Keratinocyte (primary cell): ENCODE data around the gene PITX1. TPM values are rescaled to one million over a fixed set of nuclear protein-coding genes. Genes with fewer than 3 reads are reported as not detected.

ENCODE experiments used
- DNase-seq: peaks from one replicate; pipeline ENCODE4 v3.0.0-alpha.2; 2011; ENCODE audit warnings: low read depth, missing footprints, low spot score
- FAIRE-seq: peaks from 2 replicates; lab custom pipeline; 2011; peaks lifted over from hg19 to GRCh38; lab: Jason Lieb, UNC
- H2AFZ ChIP-seq: 2 replicates; pipeline ENCODE4 v1.6.0; 2012; ENCODE audit warnings: low read length, control low read depth, inconsistent platforms; ENCODE audit not compliant: control insufficient read depth
- H3K27ac ChIP-seq: 2 replicates; pipeline ENCODE4 v1.5.1; 2011; ENCODE audit warnings: low read length; ENCODE audit not compliant: control insufficient read depth, insufficient read depth
- H3K27me3 ChIP-seq: 3 replicates; pipeline ENCODE4 v1.6.0; 2011; ENCODE audit warnings: low read length; ENCODE audit not compliant: control insufficient read depth, insufficient read depth; ENCODE audit errors: extremely low read depth
- H3K36me3 ChIP-seq, 2 experiments: 2 replicates in 1 of 2; 3 replicates in 1 of 2; pipeline ENCODE4 v1.5.1; 2011; ENCODE audit warnings: low read length in 2 of 2, mild to moderate bottlenecking in 1 of 2; ENCODE audit not compliant: control insufficient read depth in 2 of 2, insufficient read depth in 2 of 2; ENCODE audit errors: extremely low read depth in 1 of 2
- H3K4me1 ChIP-seq: 3 replicates; pipeline ENCODE4 v1.5.1; 2011; ENCODE audit warnings: low read length; ENCODE audit not compliant: control insufficient read depth, insufficient read depth; ENCODE audit errors: extremely low read depth
- H3K4me2 ChIP-seq: 3 replicates; pipeline ENCODE4 v1.6.0; 2011; ENCODE audit warnings: low read depth, low read length; ENCODE audit not compliant: control insufficient read depth, insufficient read depth; ENCODE audit errors: extremely low read depth
- H3K4me3 ChIP-seq, 3 experiments: fragments of 200-600 bp in 1 of 3; sonication (generic) in 1 of 3; 2 replicates in 2 of 3; 3 replicates in 1 of 3; pipeline ENCODE4 v1.5.1; 2011 to 2016; ENCODE audit warnings: low read length in 3 of 3, mild to moderate bottlenecking in 3 of 3, control low read depth in 2 of 3, inconsistent platforms in 1 of 3, low read depth in 1 of 3, mixed read lengths in 1 of 3, mixed run types in 1 of 3, moderate library complexity in 1 of 3; ENCODE audit not compliant: control insufficient read depth in 2 of 3, insufficient read depth in 2 of 3; ENCODE audit errors: extremely low read depth in 1 of 3
- H3K79me2 ChIP-seq: 2 replicates; pipeline ENCODE4 v1.6.0; 2012; ENCODE audit warnings: low read length; ENCODE audit not compliant: control insufficient read depth, insufficient read depth
- H3K9ac ChIP-seq: 3 replicates; pipeline ENCODE4 v1.6.0; 2011; ENCODE audit warnings: low read length; ENCODE audit not compliant: control insufficient read depth, insufficient read depth; ENCODE audit errors: extremely low read depth
- H3K9me1 ChIP-seq: 3 replicates; pipeline ENCODE4 v1.6.0; 2011; ENCODE audit warnings: low read length; ENCODE audit not compliant: control insufficient read depth, insufficient read depth; ENCODE audit errors: extremely low read depth
- H3K9me3 ChIP-seq: 2 replicates; pipeline ENCODE4 v1.5.1; 2012; ENCODE audit warnings: low read depth, low read length; ENCODE audit not compliant: control insufficient read depth
- H4K20me1 ChIP-seq: 3 replicates; pipeline ENCODE4 v1.6.0; 2011; ENCODE audit warnings: low read length; ENCODE audit not compliant: control insufficient read depth, insufficient read depth; ENCODE audit errors: extremely low read depth
- CTCF ChIP-seq, 3 experiments: IDR thresholded peaks in 1 of 3; conservative IDR thresholded peaks in 1 of 3; optimal IDR thresholded peaks in 1 of 3; 2 replicates in 2 of 3; 3 replicates in 1 of 3; pipeline versions ENCODE3 to v1.5.1; 2011; ENCODE audit warnings: low read length in 3 of 3, mild to moderate bottlenecking in 3 of 3, moderate library complexity in 2 of 3, control low read depth in 1 of 3, inconsistent platforms in 1 of 3; ENCODE audit not compliant: insufficient read depth in 2 of 3; ENCODE audit errors: extremely low read depth in 1 of 3
- EZH2 ChIP-seq: IDR thresholded peaks from one replicate; pipeline ENCODE4 v1.6.1; 2012; ENCODE audit warnings: inconsistent platforms, mild to moderate bottlenecking, low read length, moderate library complexity
- dilution Hi-C: fragments of 300-500 bp; cut with MboI; formaldehyde crosslinking; loops from one replicate; pipeline ENCODE4 v1.7.0; 2020; ENCODE audit warnings: low sequenced_read_pairs; ENCODE audit not compliant: extremely low pct_ligation_motif_present
- polyA plus RNA-seq, 5 experiments: library from polyadenylated mRNA; depleted of rRNA in 3 of 5; stranded (reverse) in 3 of 5; stranded (forward) in 1 of 5; unstranded in 1 of 5; fragments of >200 nt; gene quantifications; 1 replicate in 1 of 5; 2 replicates in 3 of 5; 3 replicates in 1 of 5; pipeline versions ENCODE4 v1.2.1 to v1.2.3, GENCODE V29; 2011 to 2012; ENCODE audit warnings: missing spikeins in 2 of 5, low read depth in 1 of 5, low replicate concordance in 1 of 5

The PITX1 gene
- polyA plus RNA-seq, 1 donor (not counting 4 experiments of a cell fraction or from before 2014, with no cell fraction given), result 0.73 TPM

GRCh38 chr5:135038813-135039270 is 4.8 kb upstream of the PITX1 start:
- Histone ChIP-seq H4K20me1 (peaks cover 4% of the 10 kb centered on the region), H3K9me1 (no peaks in the 10 kb centered on the region), H3K9me3 (no peaks in the 10 kb centered on the region), H3K9ac (no peak overlapping the region), H3K4me1 (no peaks in the 10 kb centered on the region), H3K36me3 (no peaks in the 10 kb centered on the region), H3K27ac (no peak overlapping the region), H2AFZ (no peak overlapping the region), H3K4me2 (no peak overlapping the region), H3K4me3 (no peak overlapping the region), H3K79me2 (no peaks in the 10 kb centered on the region), H3K27me3 (peaks cover 93% of the 10 kb centered on the region)
- TF ChIP-seq EZH2 (no peak), CTCF (optimal IDR thresholded peaks at IDR 0.05 in 1 of 3, IDR thresholded peaks at IDR 0.05 in 1 of 3, conservative IDR thresholded peaks at IDR 0.05 in 1 of 3; ENCODE audit: extremely low read depth in 1 of 3, insufficient read depth in 2 of 3, low read length in 3 of 3) (no peak)
- dilution Hi-C loops, result no loop called here
- FAIRE-seq, result no peak
- no peak for DNase-seq

- Histone ChIP-seq H2AFZ (no peak overlapping the region), H3K9me1 (no peaks in the 10 kb centered on the region), H3K36me3 (no peaks in the 10 kb centered on the region), H3K4me3 (no peak overlapping the region), H4K20me1 (peaks cover 4% of the 10 kb centered on the region), H3K9me3 (no peaks in the 10 kb centered on the region), H3K4me2 (no peak overlapping the region), H3K9ac (no peak overlapping the region), H3K27ac (no peak overlapping the region), H3K79me2 (no peaks in the 10 kb centered on the region), H3K27me3 (peaks cover 94% of the 10 kb centered on the region), H3K4me1 (no peaks in the 10 kb centered on the region)
- dilution Hi-C loops, result no loop called here
- DNase-seq, result no peak
- TF ChIP-seq CTCF (optimal IDR thresholded peaks at IDR 0.05 in 1 of 3, IDR thresholded peaks at IDR 0.05 in 1 of 3, conservative IDR thresholded peaks at IDR 0.05 in 1 of 3; ENCODE audit: extremely low read depth in 1 of 3, insufficient read depth in 2 of 3, low read length in 3 of 3), result no peak
- no peak for TF ChIP-seq EZH2
- FAIRE-seq, result no peak
These were observed 4.3 kb upstream of the PITX1 start for GRCh38 chr5:135038205-135038812.
